HEK293T (cell line): Measurements from ENCODE around the gene ATP5ME.

Experiments
- BHLHE40 ChIP-seq: fragments of 450-650 bp; IDR thresholded peaks from 2 replicates; pipeline ENCODE4 v1.6.1; 2016; ENCODE audit warnings: mild to moderate bottlenecking, moderate library complexity, borderline replicate concordance
- L3MBTL2 ChIP-seq: fragments of 450-650 bp; conservative IDR thresholded peaks from 2 replicates; pipeline ENCODE4 v1.6.1; 2016; ENCODE audit warnings: mild to moderate bottlenecking
- SP1 ChIP-seq: fragments of 450-650 bp; IDR thresholded peaks from 2 replicates; pipeline ENCODE4 v1.6.1; 2017

DNA sequence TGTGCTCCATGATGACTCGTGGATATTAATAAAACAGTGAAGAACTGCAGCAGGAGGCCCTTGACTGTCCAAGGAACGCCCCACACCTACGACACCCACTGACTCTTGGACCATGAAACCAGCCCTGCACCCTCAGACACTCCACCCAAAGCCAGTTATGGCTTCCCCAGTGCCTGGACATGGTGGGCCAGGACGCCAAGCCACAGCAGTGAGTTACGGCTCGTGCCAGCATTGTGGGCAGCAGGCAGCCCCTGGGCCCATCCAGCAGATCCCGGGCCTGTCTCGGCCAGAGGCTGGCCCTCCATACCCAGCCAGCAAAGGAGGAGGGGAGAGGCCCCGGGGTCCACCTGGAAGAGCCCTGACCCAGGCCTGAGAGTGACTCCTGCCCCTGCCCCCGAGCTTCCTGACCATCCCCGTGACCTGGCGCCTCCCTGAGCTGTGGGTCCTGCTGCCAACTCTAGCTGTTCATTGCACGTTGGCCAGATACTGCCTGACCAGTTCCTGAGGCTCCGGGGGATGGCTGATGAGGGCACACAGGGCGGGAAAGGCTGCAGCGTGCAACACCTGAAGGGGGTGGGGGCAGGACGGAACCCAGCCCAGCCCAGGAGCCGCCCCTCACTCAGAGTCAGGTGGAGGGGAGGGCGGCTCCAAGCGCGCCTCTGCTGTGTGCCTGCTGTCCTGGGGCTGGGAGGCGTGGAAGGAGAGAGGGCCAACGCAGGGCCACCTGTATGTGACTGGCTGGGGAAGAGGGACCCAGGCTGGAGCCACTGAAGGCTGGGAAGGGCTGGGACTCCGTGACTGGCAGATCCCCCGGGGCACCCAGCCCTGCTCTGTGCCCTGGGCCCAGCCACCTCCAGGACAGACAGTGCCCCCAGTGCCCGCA lies 14.1 kb upstream of the ATP5ME start:
- TF ChIP-seq L3MBTL2 (no peak), SP1 (no peak), BHLHE40 (no peak)
